GM12878 (cell line): Measurements from ENCODE around the gene SLC50A1. TPM values are rescaled to one million over a fixed set of nuclear protein-coding genes. Genes with fewer than 3 reads are reported as not detected.

Experiments used
- ASH2L ChIP-seq: fragments of 300-600, 200-600 bp; sonication (generic); IDR thresholded peaks from 2 replicates; pipeline ENCODE4 v1.6.1; 2017; ENCODE audit warnings: low read depth, mild to moderate bottlenecking, borderline replicate concordance
- CEBPB ChIP-seq, 2 experiments: fragments of 150-350 bp in 1 of 2; IDR thresholded peaks; 2 replicates each; pipeline ENCODE4 v1.6.1; 2012 to 2014; ENCODE audit warnings: low read depth in 2 of 2, low read length in 2 of 2, borderline replicate concordance in 1 of 2, inconsistent platforms in 1 of 2
- CHD4 ChIP-seq: fragments of 200-600 bp; sonication (generic); IDR thresholded peaks from 2 replicates; pipeline ENCODE4 v1.6.1; 2016; ENCODE audit warnings: mild to moderate bottlenecking
- CREB1 ChIP-seq: IDR thresholded peaks from 2 replicates; pipeline ENCODE4 v1.6.1; 2012; ENCODE audit warnings: low read depth, mild to moderate bottlenecking, inconsistent platforms
- IKZF1 ChIP-seq: fragments of 450-650 bp; conservative IDR thresholded peaks from 2 replicates; pipeline ENCODE4 v1.6.1; 2017; ENCODE audit warnings: antibody characterized with exemption, mild to moderate bottlenecking
- KDM1A ChIP-seq: fragments of 200-600 bp; sonication (generic); IDR thresholded peaks from 2 replicates; pipeline ENCODE4 v1.6.1; 2016; ENCODE audit warnings: borderline replicate concordance
- KLF5 ChIP-seq: fragments of 450-650 bp; IDR thresholded peaks from 2 replicates; pipeline ENCODE4 v1.6.1; 2014; ENCODE audit warnings: mild to moderate bottlenecking; ENCODE audit not compliant: partially characterized antibody
- LARP7 ChIP-seq: fragments of 450-650 bp; IDR thresholded peaks from 2 replicates; pipeline ENCODE4 v1.6.1; 2017; ENCODE audit warnings: mild to moderate bottlenecking
- RAD21 ChIP-seq: IDR thresholded peaks from 2 replicates; pipeline ENCODE4 v1.6.1; 2011; ENCODE audit warnings: mild to moderate bottlenecking, low read depth, low read length, moderate library complexity; ENCODE audit not compliant: insufficient read depth
- RFX5 ChIP-seq: IDR thresholded peaks from 2 replicates; pipeline ENCODE4 v1.6.1; 2011; ENCODE audit warnings: low read depth, low read length, improper control_type of control experiment
- SIX5 ChIP-seq: IDR thresholded peaks from 2 replicates; pipeline ENCODE4 v1.6.1; 2011; ENCODE audit warnings: mild to moderate bottlenecking, low read depth, low read length, moderate library complexity; ENCODE audit not compliant: severe bottlenecking
- WRNIP1 ChIP-seq: IDR thresholded peaks from 2 replicates; pipeline ENCODE4 v1.6.1; 2011; ENCODE audit warnings: low read depth, low read length, improper control_type of control experiment, borderline replicate concordance
- ZNF384 ChIP-seq: IDR thresholded peaks from 2 replicates; pipeline ENCODE4 v1.6.1; 2012; ENCODE audit warnings: low read depth, mild to moderate bottlenecking, low read length, improper control_type of control experiment, borderline replicate concordance
- polyA plus RNA-seq, 11 experiments: library from polyadenylated mRNA; depleted of rRNA in 4 of 11; unstranded in 6 of 11; stranded (reverse) in 5 of 11; fragments of >200 nt; fragmentation: Nextera tagmentation in 4 of 11; fragmentation: Illumina TruSeq in 1 of 11; extraction: Ambion mirVana in 4 of 11; extraction: Trizol in 1 of 11; gene quantifications; 1 replicate in 1 of 11; 2 replicates in 10 of 11; pipeline versions ENCODE4 v1.2.1 to v1.2.3, GENCODE V29; 2011 to 2016; ENCODE audit warnings: inconsistent platforms in 2 of 11, missing spikeins in 2 of 11, low read depth in 1 of 11
- total RNA-seq, 4 experiments: library from RNA; depleted of rRNA in 3 of 4; stranded (reverse); fragments of >200 nt in 3 of 4; fragmentation: Illumina TruSeq in 1 of 4; extraction: Trizol in 1 of 4; gene quantifications; 2 replicates each; pipeline versions ENCODE4 v1.2.1 to v1.2.3, GENCODE V29; 2013 to 2021
- TF ChIP-seq, protein P1 (sequence below): fragments of 150-350 bp; IDR thresholded peaks from 2 replicates; pipeline ENCODE4 v1.6.1; 2016; ENCODE audit warnings: low read depth, low read length
- TF ChIP-seq, protein P2 (sequence below): IDR thresholded peaks from 2 replicates; pipeline ENCODE4 v1.6.1; 2012; ENCODE audit warnings: low read depth, low read length, improper control_type of control experiment
- TF ChIP-seq, protein P3 (sequence below): fragments of 450-650 bp; IDR thresholded peaks from 2 replicates; pipeline ENCODE4 v1.6.1; 2017; ENCODE audit warnings: mild to moderate bottlenecking, low read depth, inconsistent platforms; ENCODE audit not compliant: poor library complexity, severe bottlenecking
- TF ChIP-seq, protein P4 (sequence below): fragments of 150-350 bp; IDR thresholded peaks from 2 replicates; pipeline ENCODE4 v1.6.1; 2014; ENCODE audit warnings: mild to moderate bottlenecking, low read depth, low read length
- TF ChIP-seq, protein P5 (sequence below): IDR thresholded peaks from 2 replicates; pipeline ENCODE4 v1.6.1; 2011; ENCODE audit warnings: mild to moderate bottlenecking, low read depth, low read length, moderate library complexity; ENCODE audit not compliant: insufficient replicate concordance
- TF ChIP-seq, protein P6 (sequence below): fragments of 450-650 bp; IDR thresholded peaks from 2 replicates; pipeline ENCODE4 v1.6.1; 2016; ENCODE audit warnings: mild to moderate bottlenecking

SLC50A1 gene
- total and polyA plus RNA-seq, 10 of the 15 experiments (the other 5 are each of a cell fraction or from before 2014, with no cell fraction given) = 32.5 to 85.6 (median 54.0) TPM

DNA sequence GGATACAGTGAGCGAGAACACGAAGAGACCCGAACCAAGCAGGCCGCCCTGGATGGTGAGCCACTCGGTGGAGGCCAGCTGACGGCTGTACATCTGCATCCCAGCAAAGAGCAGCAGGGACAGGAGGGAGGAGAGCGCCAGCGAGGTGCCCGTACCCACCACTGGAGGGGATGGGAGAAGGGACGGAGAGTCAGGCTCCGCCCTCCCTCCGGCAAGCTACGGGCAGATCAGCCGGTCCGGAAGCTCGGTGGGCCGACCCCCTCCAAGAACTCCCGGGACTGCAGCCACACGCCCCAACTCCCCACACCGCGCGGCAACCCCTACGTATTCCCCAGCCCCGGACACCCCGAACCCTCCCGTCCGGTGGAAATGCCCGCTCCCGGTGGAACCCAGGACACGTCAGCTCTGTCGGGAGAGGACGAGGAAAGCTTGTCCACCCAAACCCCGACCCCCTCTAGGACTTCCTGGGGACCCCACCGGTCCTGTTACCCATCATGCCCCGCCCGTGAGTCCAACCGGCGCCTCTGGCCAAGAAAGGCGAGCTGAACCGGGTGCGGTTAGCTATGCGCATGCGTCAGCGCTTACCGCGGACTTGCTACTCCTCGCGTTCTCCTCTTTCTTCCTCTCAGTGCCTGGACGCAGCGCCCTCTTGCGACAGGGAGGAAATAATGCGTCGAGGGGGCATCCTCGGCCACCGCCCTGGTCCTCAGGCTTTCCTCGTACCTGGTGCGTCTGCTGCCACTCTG lies 37.3 kb downstream of the SLC50A1 start, which contains the start of gene KRTCAP2 (continued):
- TF ChIP-seq, protein P1, sequence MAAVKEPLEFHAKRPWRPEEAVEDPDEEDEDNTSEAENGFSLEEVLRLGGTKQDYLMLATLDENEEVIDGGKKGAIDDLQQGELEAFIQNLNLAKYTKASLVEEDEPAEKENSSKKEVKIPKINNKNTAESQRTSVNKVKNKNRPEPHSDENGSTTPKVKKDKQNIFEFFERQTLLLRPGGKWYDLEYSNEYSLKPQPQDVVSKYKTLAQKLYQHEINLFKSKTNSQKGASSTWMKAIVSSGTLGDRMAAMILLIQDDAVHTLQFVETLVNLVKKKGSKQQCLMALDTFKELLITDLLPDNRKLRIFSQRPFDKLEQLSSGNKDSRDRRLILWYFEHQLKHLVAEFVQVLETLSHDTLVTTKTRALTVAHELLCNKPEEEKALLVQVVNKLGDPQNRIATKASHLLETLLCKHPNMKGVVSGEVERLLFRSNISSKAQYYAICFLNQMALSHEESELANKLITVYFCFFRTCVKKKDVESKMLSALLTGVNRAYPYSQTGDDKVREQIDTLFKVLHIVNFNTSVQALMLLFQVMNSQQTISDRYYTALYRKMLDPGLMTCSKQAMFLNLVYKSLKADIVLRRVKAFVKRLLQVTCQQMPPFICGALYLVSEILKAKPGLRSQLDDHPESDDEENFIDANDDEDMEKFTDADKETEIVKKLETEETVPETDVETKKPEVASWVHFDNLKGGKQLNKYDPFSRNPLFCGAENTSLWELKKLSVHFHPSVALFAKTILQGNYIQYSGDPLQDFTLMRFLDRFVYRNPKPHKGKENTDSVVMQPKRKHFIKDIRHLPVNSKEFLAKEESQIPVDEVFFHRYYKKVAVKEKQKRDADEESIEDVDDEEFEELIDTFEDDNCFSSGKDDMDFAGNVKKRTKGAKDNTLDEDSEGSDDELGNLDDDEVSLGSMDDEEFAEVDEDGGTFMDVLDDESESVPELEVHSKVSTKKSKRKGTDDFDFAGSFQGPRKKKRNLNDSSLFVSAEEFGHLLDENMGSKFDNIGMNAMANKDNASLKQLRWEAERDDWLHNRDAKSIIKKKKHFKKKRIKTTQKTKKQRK = no peak
- TF ChIP-seq CEBPB (IDR thresholded peaks at IDR 0.05; ENCODE audit: borderline replicate concordance in 1 of 2, low read depth in 2 of 2, low read length in 2 of 2) (no peak), ASH2L (no peak), CHD4 (no peak), KLF5 (no peak), WRNIP1 (0 out of 2 replicates have a peak, but pooled peaks have one; percentile 59), RFX5 (no peak; the same call in 1 of the 2 replicates), LARP7 (no peak), IKZF1 (peak; percentile 69), RAD21 (peak; percentile 26; the same call in 1 of the 2 replicates), ZNF384 (no peak), CREB1 (peak; percentile 90), KDM1A (no peak), SIX5 (no peak)
- TF ChIP-seq, protein P2, sequence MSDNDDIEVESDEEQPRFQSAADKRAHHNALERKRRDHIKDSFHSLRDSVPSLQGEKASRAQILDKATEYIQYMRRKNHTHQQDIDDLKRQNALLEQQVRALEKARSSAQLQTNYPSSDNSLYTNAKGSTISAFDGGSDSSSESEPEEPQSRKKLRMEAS = peak; percentile 56
- TF ChIP-seq, protein P3, sequence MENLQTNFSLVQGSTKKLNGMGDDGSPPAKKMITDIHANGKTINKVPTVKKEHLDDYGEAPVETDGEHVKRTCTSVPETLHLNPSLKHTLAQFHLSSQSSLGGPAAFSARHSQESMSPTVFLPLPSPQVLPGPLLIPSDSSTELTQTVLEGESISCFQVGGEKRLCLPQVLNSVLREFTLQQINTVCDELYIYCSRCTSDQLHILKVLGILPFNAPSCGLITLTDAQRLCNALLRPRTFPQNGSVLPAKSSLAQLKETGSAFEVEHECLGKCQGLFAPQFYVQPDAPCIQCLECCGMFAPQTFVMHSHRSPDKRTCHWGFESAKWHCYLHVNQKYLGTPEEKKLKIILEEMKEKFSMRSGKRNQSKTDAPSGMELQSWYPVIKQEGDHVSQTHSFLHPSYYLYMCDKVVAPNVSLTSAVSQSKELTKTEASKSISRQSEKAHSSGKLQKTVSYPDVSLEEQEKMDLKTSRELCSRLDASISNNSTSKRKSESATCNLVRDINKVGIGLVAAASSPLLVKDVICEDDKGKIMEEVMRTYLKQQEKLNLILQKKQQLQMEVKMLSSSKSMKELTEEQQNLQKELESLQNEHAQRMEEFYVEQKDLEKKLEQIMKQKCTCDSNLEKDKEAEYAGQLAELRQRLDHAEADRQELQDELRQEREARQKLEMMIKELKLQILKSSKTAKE = peak; percentile 16
- TF ChIP-seq, protein P4, sequence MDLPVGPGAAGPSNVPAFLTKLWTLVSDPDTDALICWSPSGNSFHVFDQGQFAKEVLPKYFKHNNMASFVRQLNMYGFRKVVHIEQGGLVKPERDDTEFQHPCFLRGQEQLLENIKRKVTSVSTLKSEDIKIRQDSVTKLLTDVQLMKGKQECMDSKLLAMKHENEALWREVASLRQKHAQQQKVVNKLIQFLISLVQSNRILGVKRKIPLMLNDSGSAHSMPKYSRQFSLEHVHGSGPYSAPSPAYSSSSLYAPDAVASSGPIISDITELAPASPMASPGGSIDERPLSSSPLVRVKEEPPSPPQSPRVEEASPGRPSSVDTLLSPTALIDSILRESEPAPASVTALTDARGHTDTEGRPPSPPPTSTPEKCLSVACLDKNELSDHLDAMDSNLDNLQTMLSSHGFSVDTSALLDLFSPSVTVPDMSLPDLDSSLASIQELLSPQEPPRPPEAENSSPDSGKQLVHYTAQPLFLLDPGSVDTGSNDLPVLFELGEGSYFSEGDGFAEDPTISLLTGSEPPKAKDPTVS = no peak
- TF ChIP-seq, protein P5, sequence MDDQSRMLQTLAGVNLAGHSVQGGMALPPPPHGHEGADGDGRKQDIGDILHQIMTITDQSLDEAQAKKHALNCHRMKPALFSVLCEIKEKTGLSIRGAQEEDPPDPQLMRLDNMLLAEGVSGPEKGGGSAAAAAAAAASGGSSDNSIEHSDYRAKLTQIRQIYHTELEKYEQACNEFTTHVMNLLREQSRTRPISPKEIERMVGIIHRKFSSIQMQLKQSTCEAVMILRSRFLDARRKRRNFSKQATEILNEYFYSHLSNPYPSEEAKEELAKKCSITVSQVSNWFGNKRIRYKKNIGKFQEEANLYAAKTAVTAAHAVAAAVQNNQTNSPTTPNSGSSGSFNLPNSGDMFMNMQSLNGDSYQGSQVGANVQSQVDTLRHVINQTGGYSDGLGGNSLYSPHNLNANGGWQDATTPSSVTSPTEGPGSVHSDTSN = peak; percentile 15
- TF ChIP-seq, protein P6, sequence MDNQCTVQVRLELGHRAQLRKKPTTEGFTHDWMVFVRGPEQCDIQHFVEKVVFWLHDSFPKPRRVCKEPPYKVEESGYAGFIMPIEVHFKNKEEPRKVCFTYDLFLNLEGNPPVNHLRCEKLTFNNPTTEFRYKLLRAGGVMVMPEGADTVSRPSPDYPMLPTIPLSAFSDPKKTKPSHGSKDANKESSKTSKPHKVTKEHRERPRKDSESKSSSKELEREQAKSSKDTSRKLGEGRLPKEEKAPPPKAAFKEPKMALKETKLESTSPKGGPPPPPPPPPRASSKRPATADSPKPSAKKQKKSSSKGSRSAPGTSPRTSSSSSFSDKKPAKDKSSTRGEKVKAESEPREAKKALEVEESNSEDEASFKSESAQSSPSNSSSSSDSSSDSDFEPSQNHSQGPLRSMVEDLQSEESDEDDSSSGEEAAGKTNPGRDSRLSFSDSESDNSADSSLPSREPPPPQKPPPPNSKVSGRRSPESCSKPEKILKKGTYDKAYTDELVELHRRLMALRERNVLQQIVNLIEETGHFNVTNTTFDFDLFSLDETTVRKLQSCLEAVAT = 0 out of 2 replicates have a peak, but pooled peaks have one; percentile 48
